Right forelimb (tissue), 1 donor: Measurements from ENCODE around the gene ELK3.
A peak's percentile ranks its signal among the peaks of the same experiment; 100 is the strongest.

Experiments
- DNase-seq: peaks from one replicate; pipeline ENCODE4 v3.0.0-alpha.2; 2018

The ELK3 gene

GRCh38 chr12:96237035-96237434, 42.9 kb downstream of the ELK3 start:
- no peak for DNase-seq

GRCh38 chr12:96237465-96238077, 43.4 kb downstream of the ELK3 start:
- peak; percentile 71 for DNase-seq

- peak; percentile 49 for DNase-seq
These were observed 44.3 kb downstream of the ELK3 start for GRCh38 chr12:96238336-96239047.

- DNase-seq = peak; percentile 77
These were observed 45.8 kb downstream of the ELK3 start for GRCh38 chr12:96239711-96240635.

- DNase-seq = no peak
These were observed 46.5 kb downstream of the ELK3 start for GRCh38 chr12:96240656-96241055.

GRCh38 chr12:96241431-96241830, 47.3 kb downstream of the ELK3 start:
- no peak for DNase-seq

GRCh38 chr12:96241846-96242256, 47.7 kb downstream of the ELK3 start:
- DNase-seq = peak; percentile 57

- DNase-seq = peak; percentile 41
These were observed 48.4 kb downstream of the ELK3 start for GRCh38 chr12:96242597-96242996.

GRCh38 chr12:96244826-96245225, 50.7 kb downstream of the ELK3 start:
- no peak for DNase-seq

- DNase-seq = peak; percentile 29
These were observed 52.8 kb downstream of the ELK3 start for GRCh38 chr12:96246926-96247505.

- peak; percentile 9 for DNase-seq
These were observed 53.4 kb downstream of the ELK3 start for GRCh38 chr12:96247563-96247962.

GRCh38 chr12:96248136-96248931, 54.2 kb downstream of the ELK3 start:
- DNase-seq = peak; percentile 45

- DNase-seq = no peak
These were observed 55.3 kb downstream of the ELK3 start for GRCh38 chr12:96249196-96250118.

- DNase-seq = peak; percentile 35
These were observed 56.0 kb downstream of the ELK3 start for GRCh38 chr12:96250119-96250685.

GRCh38 chr12:96255077-96255476, 60.9 kb downstream of the ELK3 start:
- DNase-seq = no peak

- DNase-seq = no peak
These were observed 62.6 kb downstream of the ELK3 start for GRCh38 chr12:96256672-96257361.

- no peak for DNase-seq
These were observed 63.5 kb downstream of the ELK3 start for GRCh38 chr12:96257550-96258103.

- peak; percentile 67 for DNase-seq
These were observed 64.2 kb downstream of the ELK3 start for GRCh38 chr12:96258104-96258961.

GRCh38 chr12:96260231-96260630, 66.1 kb downstream of the ELK3 start:
- DNase-seq = no peak
